GM19099 (cell line): ENCODE data around the gene SLC38A2.

Experiments used
- POLR2A ChIP-seq: IDR thresholded peaks from 3 replicates; pipeline ENCODE4 v1.6.1; 2011; ENCODE audit warnings: low read depth; ENCODE audit not compliant: insufficient read length; ENCODE audit errors: extremely low read depth

Gene SLC38A2

GRCh38 chr12:46362895-46363581 lies 9.5 kb downstream of the SLC38A2 start:
- no peak for TF ChIP-seq POLR2A

- no peak for TF ChIP-seq POLR2A
Measured at GRCh38 chr12:46361667-46362034, 10.9 kb downstream of the SLC38A2 start.

GRCh38 chr12:46360908-46361666 lies 11.5 kb downstream of the SLC38A2 start:
- TF ChIP-seq POLR2A, result no peak

- TF ChIP-seq POLR2A, result no peak
Measured at GRCh38 chr12:46360370-46360769, 12.2 kb downstream of the SLC38A2 start.

- TF ChIP-seq POLR2A, result no peak
Measured at GRCh38 chr12:46359667-46360280, 12.8 kb downstream of the SLC38A2 start.

- TF ChIP-seq POLR2A, result no peak
Measured at GRCh38 chr12:46358791-46359666, 13.5 kb downstream of the SLC38A2 start.

GRCh38 chr12:46358325-46358700 lies 14.3 kb downstream of the SLC38A2 start:
- no peak for TF ChIP-seq POLR2A

GRCh38 chr12:46357438-46358324 lies 14.9 kb downstream of the SLC38A2 start:
- peak; percentile 41 for TF ChIP-seq POLR2A

GRCh38 chr12:46356655-46357437 lies 15.7 kb downstream of the SLC38A2 start:
- TF ChIP-seq POLR2A, result no peak

- no peak for TF ChIP-seq POLR2A
Measured at GRCh38 chr12:46354802-46355199, 17.8 kb downstream of the SLC38A2 start.

- no peak for TF ChIP-seq POLR2A
Measured at GRCh38 chr12:46354111-46354801, 18.3 kb downstream of the SLC38A2 start.

GRCh38 chr12:46351886-46352650 lies 20.5 kb downstream of the SLC38A2 start:
- no peak for TF ChIP-seq POLR2A
